ENCODE measurements around the gene SNX32.

The SNX32 gene

GRCh38 chr11:65833297-65834030 lies at the start of gene SNX32:
SNX32 (plus strand) TSS chr11:65833963; CDS start chr11:65834066, 103 bp downstream.
- ChIA-PET CTCF (interaction anchor here (0.7 to 8.5 kb wide), 11 partner anchors 10 to 155 kb away, joined by 3 to 107 read pairs (median 5); partner anchors contain the start of genes AP5B1, KAT5 and MUS81), POLR2A (interaction anchor here (0.6 to 1.4 kb wide), 10 partner anchors 14 to 114 kb away, joined by 3 to 7 read pairs (median 4); partner anchors contain the start of genes CFL1, MUS81 and RNASEH2C)
- TF ChIP-seq CTCF (IDR thresholded peaks at IDR 0.05; ENCODE audit: insufficient read depth, low read length, missing control alignments), result no peak
- peak within 1 kb of the TSS; percentile 75 for H3K4me3 ChIP-seq (ENCODE audit: low read depth, low read length)
- DNase-seq (ENCODE audit: low read depth, low spot score), result no peak

GRCh38 chr11:65785319-65786007 lies 48.3 kb upstream of the SNX32 start:
- CTCF ChIA-PET, result interaction anchor here (0.8 to 3.0 kb wide), 6 partner anchors 8 to 71 kb away, joined by 3 to 11 read pairs (median 4); no protein-coding TSS in a partner anchor
- no peak overlapping the region for H3K4me3 ChIP-seq (ENCODE audit: low read depth, low read length)
- TF ChIP-seq CTCF (IDR thresholded peaks at IDR 0.05; ENCODE audit: insufficient read depth, low read length, missing control alignments), result no peak
- no peak for DNase-seq (ENCODE audit: low read depth, low spot score)
- POLR2A ChIA-PET, result no interaction called here

- no peak overlapping the region for H3K4me3 ChIP-seq (ENCODE audit: low read depth, low read length)
- POLR2A ChIA-PET, result no interaction called here
- TF ChIP-seq CTCF (IDR thresholded peaks at IDR 0.05; ENCODE audit: insufficient read depth, low read length, missing control alignments), result no peak
- CTCF ChIA-PET, result no interaction called here
- no peak for DNase-seq (ENCODE audit: low read depth, low spot score)
Measured at GRCh38 chr11:65786008-65786785, 47.6 kb upstream of the SNX32 start.

GRCh38 chr11:65786786-65787636 lies 46.8 kb upstream of the SNX32 start, which contains the start of gene OVOL1:
OVOL1 (plus strand) TSS chr11:65787063; CDS start chr11:65787374, 311 bp downstream.
- no peak within 1 kb of the TSS for H3K4me3 ChIP-seq (ENCODE audit: low read depth, low read length)
- DNase-seq (ENCODE audit: low read depth, low spot score), result no peak
- ChIA-PET POLR2A (no interaction called here), CTCF (no interaction called here)
- TF ChIP-seq CTCF (IDR thresholded peaks at IDR 0.05; ENCODE audit: insufficient read depth, low read length, missing control alignments), result no peak

GRCh38 chr11:65787649-65788622 lies 45.8 kb upstream of the SNX32 start:
- ChIA-PET POLR2A (no interaction called here), CTCF (interaction anchor here (1.0 to 6.4 kb wide), 4 partner anchors 8 to 200 kb away, joined by 3 to 45 read pairs (median 12); partner anchors contain the start of gene AP5B1)
- no peak for TF ChIP-seq CTCF (IDR thresholded peaks at IDR 0.05; ENCODE audit: insufficient read depth, low read length, missing control alignments)
- no peak for DNase-seq (ENCODE audit: low read depth, low spot score)
- H3K4me3 ChIP-seq (ENCODE audit: low read depth, low read length), result no peak overlapping the region

Data from AG04449 (cell line).